Fibroblast of lung (primary cell): Measurements from ENCODE around the gene FLNB.

Experiments
- CTCF ChIP-seq, 2 donors: IDR thresholded peaks in 1 of 2; conservative IDR thresholded peaks in 1 of 2; 1 replicate in 1 of 2; 2 replicates in 1 of 2; pipeline ENCODE4 v1.5.1; 2011 to 2012; ENCODE audit warnings: low read length in 2 of 2, control low read depth in 1 of 2, inconsistent platforms in 1 of 2, low read depth in 1 of 2, mild to moderate bottlenecking in 1 of 2
- EZH2 ChIP-seq: IDR thresholded peaks from 2 replicates; pipeline ENCODE4 v1.5.1; 2012; ENCODE audit warnings: low read length, control low read depth, mild to moderate bottlenecking; ENCODE audit errors: missing control alignments

- no peak for TF ChIP-seq CTCF (conservative IDR thresholded peaks at IDR 0.05 in 1 of 2, IDR thresholded peaks at IDR 0.05 in 1 of 2; ENCODE audit: low read depth in 1 of 2, low read length in 2 of 2)
- no peak for TF ChIP-seq EZH2
These were observed 123.0 kb downstream of the FLNB start for GRCh38 chr3:58131101-58131825.
